ENCODE results near the gene ARAP3. TPM values are rescaled to one million over a fixed set of nuclear protein-coding genes. Genes with fewer than 3 reads are reported as not detected.

ARAP3 gene
- total and polyA plus RNA-seq, 9 of the 15 experiments (the other 6 are each of a cell fraction or from before 2014, with no cell fraction given): 0.83 to 25.7 (median 6.4) TPM

DNA sequence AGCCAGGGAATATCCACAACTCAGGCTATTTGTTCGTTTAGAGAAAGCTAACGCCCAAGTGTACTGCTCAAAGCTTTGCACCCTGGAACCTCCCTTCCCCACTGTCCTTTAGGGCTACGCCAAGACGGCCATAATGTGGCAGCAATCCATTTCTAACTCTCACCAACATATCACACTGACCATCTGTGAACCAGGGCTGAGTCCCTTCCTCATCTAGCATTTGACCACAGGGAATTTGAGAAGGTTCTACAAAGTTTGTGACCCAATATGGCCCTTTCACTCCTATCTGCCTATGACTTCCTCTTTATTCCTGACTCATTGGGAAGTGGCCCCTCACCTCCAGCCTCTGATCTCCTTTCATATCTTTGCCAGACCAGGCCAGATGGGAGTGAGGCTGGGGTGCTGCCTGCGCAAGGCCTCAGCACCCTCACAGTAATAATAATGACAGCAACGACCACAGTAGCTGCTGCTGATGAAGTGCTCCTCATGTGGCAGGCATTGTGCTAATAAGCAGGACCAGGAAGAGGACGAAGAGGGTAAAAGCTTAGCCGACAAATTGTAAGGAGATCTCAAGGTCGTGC is 9.3 kb upstream of the ARAP3 start (continued):
- TF ChIP-seq ETV5 (CRISPR knock-in tag; IDR thresholded peaks at IDR 0.05; ENCODE audit: low read depth) (peak; percentile 61), ZBTB8A (IDR thresholded peaks at IDR 0.05; ENCODE audit: partially characterized antibody) (no peak), MBD2 (IDR thresholded peaks at IDR 0.05; ENCODE audit: borderline replicate concordance, low read depth) (peak; percentile 70), JUN (IDR thresholded peaks at IDR 0.05; ENCODE audit: borderline replicate concordance, low read depth, low read length) (peak; percentile 84), JUN (CRISPR knock-in tag; IDR thresholded peaks at IDR 0.05; ENCODE audit: borderline replicate concordance) (no peak), RNF2 (IDR thresholded peaks at IDR 0.05) (peak; percentile 96), ELF2 (CRISPR knock-in tag; IDR thresholded peaks at IDR 0.05) (peak; percentile 23; the same call in 1 of the 2 replicates), FOS (IDR thresholded peaks at IDR 0.05; ENCODE audit: extremely low read depth, insufficient read length) (peak; percentile 7), ZKSCAN1 (IDR thresholded peaks at IDR 0.05; ENCODE audit: low read depth, low read length) (peak; percentile 47; the same call in 1 of the 2 replicates), SOX6 (IDR thresholded peaks at IDR 0.05) (peak; percentile 81), ELF4 (CRISPR knock-in tag; IDR thresholded peaks at IDR 0.05) (peak; percentile 64; the same call in 1 of the 2 replicates), OTX1 (CRISPR knock-in tag; IDR thresholded peaks at IDR 0.05) (peak; percentile 21; the same call in 1 of the 2 replicates), PHF8 (IDR thresholded peaks at IDR 0.05; ENCODE audit: borderline replicate concordance, low read length) (peak; percentile 11; the same call in 1 of the 2 replicates), NRF1 (conservative IDR thresholded peaks at IDR 0.05 in 1 of 2, IDR thresholded peaks at IDR 0.05 in 1 of 2) (peak; percentile 87 to 89), SPI1 (IDR thresholded peaks at IDR 0.05; ENCODE audit: borderline replicate concordance, low read depth, low read length) (peak; percentile 100), ZBTB7A (IDR thresholded peaks at IDR 0.05; ENCODE audit: borderline replicate concordance, control insufficient read depth, low read depth, low read length) (peak; percentile 42; the same call in 1 of the 2 replicates), FOSL1 (tag; conservative IDR thresholded peaks at IDR 0.05) (peak; percentile 99), XRCC4 (IDR thresholded peaks at IDR 0.05; ENCODE audit: extremely low read depth, insufficient read depth, insufficient read length) (no peak), KHSRP (IDR thresholded peaks at IDR 0.05) (no peak), ZBTB2 (IDR thresholded peaks at IDR 0.05) (peak; percentile 69; the same call in 1 of the 2 replicates), MEIS2 (IDR thresholded peaks at IDR 0.05; ENCODE audit: partially characterized antibody) (peak; percentile 33), ZNF778 (CRISPR knock-in tag; IDR thresholded peaks at IDR 0.05) (no peak)
- TF ChIP-seq, protein P1, sequence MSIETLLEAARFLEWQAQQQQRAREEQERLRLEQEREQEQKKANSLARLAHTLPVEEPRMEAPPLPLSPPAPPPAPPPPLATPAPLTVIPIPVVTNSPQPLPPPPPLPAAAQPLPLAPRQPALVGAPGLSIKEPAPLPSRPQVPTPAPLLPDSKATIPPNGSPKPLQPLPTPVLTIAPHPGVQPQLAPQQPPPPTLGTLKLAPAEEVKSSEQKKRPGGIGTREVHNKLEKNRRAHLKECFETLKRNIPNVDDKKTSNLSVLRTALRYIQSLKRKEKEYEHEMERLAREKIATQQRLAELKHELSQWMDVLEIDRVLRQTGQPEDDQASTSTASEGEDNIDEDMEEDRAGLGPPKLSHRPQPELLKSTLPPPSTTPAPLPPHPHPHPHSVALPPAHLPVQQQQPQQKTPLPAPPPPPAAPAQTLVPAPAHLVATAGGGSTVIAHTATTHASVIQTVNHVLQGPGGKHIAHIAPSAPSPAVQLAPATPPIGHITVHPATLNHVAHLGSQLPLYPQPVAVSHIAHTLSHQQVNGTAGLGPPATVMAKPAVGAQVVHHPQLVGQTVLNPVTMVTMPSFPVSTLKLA (conservative IDR thresholded peaks at IDR 0.05): peak in 1 of 2 experiments; percentile 40; a peak in 2 of 4 replicates
- TF ChIP-seq, protein P2, sequence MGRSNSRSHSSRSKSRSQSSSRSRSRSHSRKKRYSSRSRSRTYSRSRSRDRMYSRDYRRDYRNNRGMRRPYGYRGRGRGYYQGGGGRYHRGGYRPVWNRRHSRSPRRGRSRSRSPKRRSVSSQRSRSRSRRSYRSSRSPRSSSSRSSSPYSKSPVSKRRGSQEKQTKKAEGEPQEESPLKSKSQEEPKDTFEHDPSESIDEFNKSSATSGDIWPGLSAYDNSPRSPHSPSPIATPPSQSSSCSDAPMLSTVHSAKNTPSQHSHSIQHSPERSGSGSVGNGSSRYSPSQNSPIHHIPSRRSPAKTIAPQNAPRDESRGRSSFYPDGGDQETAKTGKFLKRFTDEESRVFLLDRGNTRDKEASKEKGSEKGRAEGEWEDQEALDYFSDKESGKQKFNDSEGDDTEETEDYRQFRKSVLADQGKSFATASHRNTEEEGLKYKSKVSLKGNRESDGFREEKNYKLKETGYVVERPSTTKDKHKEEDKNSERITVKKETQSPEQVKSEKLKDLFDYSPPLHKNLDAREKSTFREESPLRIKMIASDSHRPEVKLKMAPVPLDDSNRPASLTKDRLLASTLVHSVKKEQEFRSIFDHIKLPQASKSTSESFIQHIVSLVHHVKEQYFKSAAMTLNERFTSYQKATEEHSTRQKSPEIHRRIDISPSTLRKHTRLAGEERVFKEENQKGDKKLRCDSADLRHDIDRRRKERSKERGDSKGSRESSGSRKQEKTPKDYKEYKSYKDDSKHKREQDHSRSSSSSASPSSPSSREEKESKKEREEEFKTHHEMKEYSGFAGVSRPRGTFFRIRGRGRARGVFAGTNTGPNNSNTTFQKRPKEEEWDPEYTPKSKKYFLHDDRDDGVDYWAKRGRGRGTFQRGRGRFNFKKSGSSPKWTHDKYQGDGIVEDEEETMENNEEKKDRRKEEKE (IDR thresholded peaks at IDR 0.05; ENCODE audit: borderline replicate concordance in 1 of 2, control insufficient read depth in 1 of 2, low read depth in 2 of 2, low read length in 1 of 2): no peak

All from K562 (cell line).